Endometrial microvascular endothelial cells (primary cell): ENCODE measurements around the gene EXPH5. TPM values are rescaled to one million over a fixed set of nuclear protein-coding genes. Genes with fewer than 3 reads are reported as not detected.

Experiments used
- in situ Hi-C: cut with HindIII; loops from 2 replicates; pipeline ENCODE4 v1.10.0; 2017; ENCODE audit warnings: low sequenced_read_pairs, low pct_unique_long_range_greater_than_20kb; ENCODE audit errors: inconsistent ontology term
- total RNA-seq: library from RNA; depleted of rRNA; stranded (reverse); fragments of >200 nt; gene quantifications from one replicate; pipeline ENCODE4 v1.2.3, GENCODE V29; 2015; ENCODE audit errors: inconsistent ontology term

The EXPH5 gene
- total RNA-seq, 1 donor from 2014 or later, result 0.28 TPM

DNA sequence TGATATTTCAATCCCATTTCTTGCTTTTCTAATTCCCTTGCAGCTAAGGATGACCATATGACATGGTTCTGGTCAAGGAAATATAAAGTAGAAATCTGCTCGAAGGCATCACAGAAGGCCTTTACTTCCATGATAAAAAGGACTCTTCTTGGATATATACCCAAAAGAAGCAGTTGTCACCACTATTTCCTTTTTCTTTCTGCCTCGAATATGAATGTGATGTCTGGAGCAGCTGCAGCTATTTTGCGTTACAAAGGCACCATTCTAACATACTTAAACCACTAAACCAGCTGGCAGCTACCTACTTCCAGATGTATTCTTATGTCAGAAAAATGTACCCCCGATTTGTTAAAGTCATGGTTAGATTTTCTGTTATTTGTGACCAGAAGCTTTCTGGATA is 18.9 kb downstream of the EXPH5 start:
- in situ Hi-C loops, result no loop called here

GRCh38 chr11:108571001-108571400 is 22.6 kb downstream of the EXPH5 start:
- in situ Hi-C loops, result no loop called here

- in situ Hi-C loops, result no loop called here
These were observed 23.7 kb downstream of the EXPH5 start for GRCh38 chr11:108569896-108570295.

GRCh38 chr11:108568195-108568858 is 25.2 kb downstream of the EXPH5 start:
- in situ Hi-C loops, result no loop called here

DNA sequence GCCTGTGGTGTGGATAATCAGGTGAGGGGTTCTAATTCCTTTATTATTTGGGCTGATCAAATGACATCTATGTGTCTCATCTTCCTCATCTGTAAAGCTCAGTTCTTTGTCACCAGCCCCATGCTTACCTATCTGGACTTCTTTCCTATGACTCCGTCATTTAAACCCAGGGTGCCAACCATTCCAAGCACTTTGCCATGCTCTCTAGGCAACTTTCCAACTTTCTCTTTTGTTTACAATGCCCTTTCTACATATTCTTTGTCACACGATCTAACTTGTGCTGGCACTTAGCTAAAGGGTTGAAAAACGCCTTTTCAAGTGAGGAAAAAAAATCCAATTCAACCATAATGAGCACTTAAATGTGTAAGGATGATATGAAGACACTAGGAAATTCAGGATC is 27.9 kb downstream of the EXPH5 start:
- in situ Hi-C loops, result no loop called here

DNA sequence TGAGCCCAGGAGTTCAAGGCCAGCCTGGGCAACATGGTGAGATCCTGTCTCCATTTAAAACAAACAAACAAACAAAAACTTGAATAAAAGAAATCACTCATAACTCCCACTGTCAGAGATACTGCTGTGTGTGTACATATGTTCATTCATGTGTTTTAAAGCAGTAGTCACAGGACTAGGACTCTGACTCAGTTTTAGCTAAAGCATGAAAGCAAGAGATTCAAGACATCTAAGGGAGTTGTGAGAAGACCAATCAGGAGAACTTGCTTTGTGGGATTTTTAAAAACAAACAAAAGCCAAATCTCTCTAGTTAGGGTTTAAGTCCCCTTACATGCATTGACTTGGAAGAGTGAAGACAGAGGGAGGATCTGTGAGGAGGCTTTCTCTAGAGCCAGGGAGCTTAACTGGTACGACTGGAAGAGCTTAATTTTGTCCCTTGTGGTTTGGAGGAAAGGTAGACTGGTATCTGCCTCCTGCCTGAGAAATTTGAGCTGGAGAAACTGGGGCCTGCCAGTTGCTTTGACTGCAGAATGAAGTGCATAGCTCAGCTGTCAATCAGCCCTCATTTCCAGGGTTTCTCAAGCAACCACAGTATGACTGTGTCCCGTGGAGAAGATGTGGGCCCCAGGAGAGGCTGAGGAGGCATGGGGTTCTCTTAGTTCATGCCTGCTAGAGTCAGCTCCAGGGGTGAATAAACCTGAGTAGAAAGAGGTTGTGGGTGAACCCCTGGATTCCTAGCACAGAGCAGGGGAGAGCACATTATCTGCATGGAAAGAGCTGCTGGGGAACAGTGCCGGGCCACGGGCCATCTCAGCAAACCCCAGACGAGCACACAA is 30.6 kb downstream of the EXPH5 start:
- in situ Hi-C loops, result no loop called here

- in situ Hi-C loops, result no loop called here
These were observed 32.0 kb downstream of the EXPH5 start for GRCh38 chr11:108561535-108561991.

- in situ Hi-C loops, result no loop called here
These were observed 33.7 kb downstream of the EXPH5 start for GRCh38 chr11:108559904-108560303.

DNA sequence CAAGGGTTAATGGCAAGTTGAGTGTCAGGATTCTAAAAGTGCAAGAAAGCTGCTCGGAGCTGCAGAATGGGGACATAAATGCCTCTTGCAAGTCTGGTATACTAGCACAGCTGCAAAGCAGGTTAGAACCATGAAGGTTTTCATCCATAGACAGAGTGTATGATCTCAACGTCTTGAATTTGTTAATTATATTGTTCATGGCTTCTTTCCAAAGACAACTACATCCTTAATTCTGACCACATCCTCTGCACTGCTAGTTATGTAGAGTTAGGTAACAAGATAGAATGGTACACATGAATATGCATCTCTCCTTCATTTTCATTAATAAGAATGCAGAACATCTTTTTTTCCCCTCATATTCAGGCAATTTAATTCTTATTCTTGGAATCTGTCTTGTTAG is 34.2 kb downstream of the EXPH5 start:
- in situ Hi-C loops, result no loop called here

DNA sequence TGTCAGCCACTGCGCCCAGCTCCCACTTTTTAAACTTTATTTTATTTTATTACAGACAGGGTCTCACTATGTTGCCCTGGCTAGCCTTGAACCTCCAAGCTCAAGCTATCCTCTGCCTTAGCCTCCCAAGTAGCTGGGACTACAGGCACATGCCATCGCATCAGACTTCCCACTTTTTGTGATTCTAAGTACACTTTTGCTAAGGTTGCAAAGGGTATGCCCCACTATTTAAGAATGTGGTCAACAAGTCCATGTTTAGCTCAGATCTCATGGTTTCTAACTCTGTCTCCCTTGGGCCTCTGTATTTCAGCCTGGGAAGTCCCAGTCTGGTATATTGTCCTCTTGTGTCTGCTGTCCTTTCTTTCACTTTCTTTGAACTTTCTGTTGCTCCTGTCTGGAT is 35.3 kb downstream of the EXPH5 start:
- in situ Hi-C loops, result no loop called here

DNA sequence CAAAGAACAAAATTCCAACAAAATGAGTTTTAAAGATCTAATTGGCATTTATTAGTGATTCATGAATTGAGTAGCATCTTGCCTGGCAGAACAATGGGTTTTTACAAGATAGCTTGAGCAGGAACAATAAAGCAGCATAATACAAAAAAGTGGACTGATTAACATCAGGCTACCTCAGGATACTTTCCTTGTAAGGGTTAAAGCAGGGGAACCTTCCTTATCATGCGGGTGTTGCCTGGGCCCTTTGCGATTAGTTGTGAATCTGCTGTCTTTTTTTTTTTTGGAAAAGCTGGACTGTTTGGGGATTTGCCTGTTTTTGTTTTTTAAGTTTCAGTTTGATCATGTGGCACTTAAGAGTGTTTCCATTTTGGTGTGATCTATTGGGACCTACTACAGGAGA is 37.5 kb downstream of the EXPH5 start:
- in situ Hi-C loops, result no loop called here

DNA sequence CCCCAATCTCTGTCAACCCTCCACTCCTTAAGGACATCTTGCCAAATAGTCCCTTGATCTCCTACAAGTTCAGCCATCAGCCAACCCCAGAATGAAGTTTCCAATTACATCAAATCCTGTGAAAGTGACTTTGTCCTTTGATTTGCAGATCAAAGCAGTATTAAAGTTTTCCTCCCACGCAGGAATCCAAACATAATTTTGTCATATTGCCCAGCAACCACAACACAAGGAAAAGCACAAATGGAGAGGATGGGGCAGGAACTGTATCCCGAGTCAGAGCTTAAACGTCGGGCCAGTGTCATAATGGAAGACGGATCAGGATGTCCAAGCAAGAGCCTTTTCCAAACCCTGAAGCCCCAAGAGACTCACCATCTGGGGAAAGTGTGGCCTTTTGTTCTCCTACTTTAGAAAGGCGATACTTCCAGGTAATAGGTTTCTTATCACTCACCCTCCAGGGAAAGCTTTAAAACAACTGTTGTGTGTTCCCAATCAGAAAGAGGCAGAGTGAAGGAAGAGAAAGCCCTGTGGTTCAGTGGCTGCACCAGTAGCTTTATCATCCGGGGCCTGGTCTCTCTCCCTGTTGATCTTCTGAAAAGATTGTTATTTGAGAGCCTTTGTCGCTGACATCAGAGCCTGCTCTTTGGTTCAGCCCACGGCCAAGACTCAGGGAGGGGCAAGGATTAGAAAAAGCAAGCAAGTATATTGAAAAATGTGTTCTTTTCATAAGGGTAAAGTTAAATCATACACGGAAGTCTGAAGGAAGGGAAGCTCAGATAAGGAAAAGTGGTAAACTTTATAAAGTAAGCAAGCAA is 41.7 kb downstream of the EXPH5 start:
- in situ Hi-C loops, result no loop called here

DNA sequence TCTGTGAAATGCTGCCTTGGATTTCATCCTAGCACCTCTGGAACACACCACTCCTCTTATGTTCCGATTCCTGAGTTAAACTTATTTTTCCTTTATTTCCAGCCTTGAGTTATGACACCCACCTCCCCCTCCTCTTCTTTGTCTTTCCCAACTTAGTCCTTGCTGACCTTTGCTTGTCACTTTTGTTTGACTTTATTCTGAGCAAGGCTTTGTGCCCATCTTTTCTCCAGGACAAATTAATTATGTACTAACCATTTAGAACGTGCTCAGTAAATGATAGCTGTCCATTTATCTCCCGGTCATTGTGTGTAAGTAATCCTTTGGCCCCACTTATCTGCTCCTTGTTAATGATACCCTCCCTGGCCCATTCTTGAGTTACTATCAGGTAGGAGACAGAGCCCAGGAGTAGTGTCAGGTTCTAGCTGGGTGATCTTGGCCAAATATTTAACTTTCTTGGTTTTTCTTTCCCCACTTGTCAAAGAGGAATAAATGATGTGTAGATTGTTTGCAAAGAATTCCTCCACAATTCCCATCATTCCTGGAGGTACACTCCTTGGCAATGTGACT is 44.2 kb downstream of the EXPH5 start:
- in situ Hi-C loops, result no loop called here

- in situ Hi-C loops, result no loop called here
These were observed 47.6 kb downstream of the EXPH5 start for GRCh38 chr11:108545909-108546501.

DNA sequence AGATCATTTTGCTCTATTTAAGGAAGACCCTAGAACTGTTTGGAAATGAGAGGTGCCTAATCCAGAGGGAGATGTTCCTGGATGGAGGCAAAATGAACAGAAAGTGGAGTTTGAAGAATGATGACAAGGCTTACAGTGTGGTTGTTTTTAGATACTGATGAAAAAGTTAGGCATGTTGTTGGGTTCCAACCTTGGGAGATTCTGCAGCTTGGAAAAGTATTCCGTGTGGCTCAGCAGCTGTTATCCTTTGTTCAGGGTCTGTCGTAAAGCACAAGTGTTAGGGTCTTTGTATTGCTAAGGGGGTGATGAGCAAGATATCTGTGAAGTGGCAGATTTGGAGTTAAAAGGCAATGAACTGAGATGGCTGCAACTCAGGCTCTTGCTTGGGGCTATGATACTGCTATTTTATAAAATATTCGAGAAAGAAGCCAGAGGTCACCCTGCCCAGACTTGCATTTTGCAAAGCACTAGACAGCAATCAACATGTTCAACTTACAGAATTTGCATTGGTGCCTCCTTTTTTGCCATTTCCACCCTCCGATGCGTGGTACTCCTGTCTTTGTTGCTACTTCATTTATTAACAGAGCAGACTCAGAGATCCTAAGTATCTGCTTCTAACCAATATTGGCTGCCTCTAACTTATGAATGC is 50.1 kb downstream of the EXPH5 start:
- in situ Hi-C loops, result no loop called here

DNA sequence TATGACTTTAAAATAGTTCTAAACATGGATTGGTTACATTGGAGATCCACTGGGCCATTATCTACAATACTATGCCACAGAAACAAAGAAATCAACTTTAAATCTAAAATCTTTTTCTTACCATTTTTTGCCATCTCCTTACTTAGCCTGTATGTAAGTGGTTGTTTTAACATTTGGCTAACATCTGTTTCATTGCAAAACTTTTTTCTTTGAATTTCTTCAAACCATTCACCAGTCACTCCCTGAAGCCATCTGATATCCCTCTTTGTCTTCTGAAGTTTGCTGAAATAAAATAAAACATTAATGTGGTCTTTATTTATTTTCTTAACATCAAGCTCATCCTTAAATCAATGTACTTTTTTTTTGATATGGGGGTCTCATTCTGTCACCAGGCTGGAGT is 52.0 kb downstream of the EXPH5 start:
- in situ Hi-C loops, result no loop called here

DNA sequence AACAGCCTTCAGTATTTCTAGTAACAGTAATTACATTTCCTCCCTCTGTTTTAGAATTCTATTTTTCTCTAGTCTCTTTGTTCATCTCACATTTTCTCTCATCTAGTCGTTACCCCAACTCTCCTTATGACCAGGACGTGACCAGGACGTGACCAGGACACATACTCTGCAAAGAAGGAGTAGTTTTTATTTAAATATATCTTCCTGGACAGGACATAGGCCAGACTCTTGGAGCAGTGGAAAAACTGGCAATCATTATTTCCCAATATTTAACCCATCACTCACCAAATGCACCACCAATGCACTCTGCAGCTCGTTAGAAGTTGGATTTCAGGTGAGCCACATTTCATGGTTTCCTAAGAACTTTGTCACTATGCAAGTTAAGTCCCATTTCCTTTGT is 55.1 kb downstream of the EXPH5 start:
- in situ Hi-C loops, result no loop called here

GRCh38 chr11:108538022-108538424 is 55.5 kb downstream of the EXPH5 start:
- in situ Hi-C loops, result no loop called here
